GM19240 (cell line): Measurements from ENCODE around the gene SORCS2.

ENCODE experiments used
- DNase-seq: peaks from one replicate; pipeline ENCODE4 v3.0.0; 2011; ENCODE audit warnings: low spot score; ENCODE audit not compliant: insufficient read length

The SORCS2 gene

GRCh38 chr4:7301126-7301785, 108.9 kb downstream of the SORCS2 start:
- no peak for DNase-seq

- no peak for DNase-seq
Measured at GRCh38 chr4:7301846-7302630, 109.7 kb downstream of the SORCS2 start.

GRCh38 chr4:7302781-7303404, 110.6 kb downstream of the SORCS2 start:
- no peak for DNase-seq

GRCh38 chr4:7303561-7303960, 111.2 kb downstream of the SORCS2 start:
- DNase-seq = no peak

- no peak for DNase-seq
Measured at GRCh38 chr4:7304436-7304835, 112.1 kb downstream of the SORCS2 start.

- no peak for DNase-seq
Measured at GRCh38 chr4:7306021-7306965, 114.0 kb downstream of the SORCS2 start.

GRCh38 chr4:7306986-7307385, 114.6 kb downstream of the SORCS2 start:
- no peak for DNase-seq

- no peak for DNase-seq
Measured at GRCh38 chr4:7307394-7308099, 115.2 kb downstream of the SORCS2 start.

GRCh38 chr4:7309181-7309580, 116.8 kb downstream of the SORCS2 start:
- no peak for DNase-seq

- DNase-seq = no peak
Measured at GRCh38 chr4:7309636-7310390, 117.5 kb downstream of the SORCS2 start.

- no peak for DNase-seq
Measured at GRCh38 chr4:7310451-7310850, 118.1 kb downstream of the SORCS2 start.

GRCh38 chr4:7311205-7311604, 118.9 kb downstream of the SORCS2 start:
- no peak for DNase-seq

- no peak for DNase-seq
Measured at GRCh38 chr4:7312691-7313090, 120.4 kb downstream of the SORCS2 start.

- no peak for DNase-seq
Measured at GRCh38 chr4:7313347-7313811, 121.0 kb downstream of the SORCS2 start.

- no peak for DNase-seq
Measured at GRCh38 chr4:7313991-7314390, 121.7 kb downstream of the SORCS2 start.

- DNase-seq = no peak
Measured at GRCh38 chr4:7315286-7315685, 122.9 kb downstream of the SORCS2 start.

- no peak for DNase-seq
Measured at GRCh38 chr4:7315935-7316334, 123.6 kb downstream of the SORCS2 start.

- DNase-seq = no peak
Measured at GRCh38 chr4:7319024-7319423, 126.7 kb downstream of the SORCS2 start.

GRCh38 chr4:7320206-7320797, 128.0 kb downstream of the SORCS2 start:
- no peak for DNase-seq
